ENCODE results near the gene KRT15.
"Not testable (repeated sequence)": the region's sequence is repeated elsewhere in the genome, so short reads cannot be mapped to it uniquely, and the experiment has no call there.

The KRT15 gene

GRCh38 chr17:41542786-41543185 is 24.1 kb upstream of the KRT15 start:
- not testable (repeated sequence) for DNase-seq

GRCh38 chr17:41542357-41542756 is 23.7 kb upstream of the KRT15 start:
- no peak for DNase-seq

- DNase-seq: no peak
Observed at GRCh38 chr17:41540921-41541625, 22.4 kb upstream of the KRT15 start.

GRCh38 chr17:41539979-41540701 is 21.4 kb upstream of the KRT15 start:
- DNase-seq: no peak

GRCh38 chr17:41539071-41539492 is 20.4 kb upstream of the KRT15 start:
- no peak for DNase-seq

GRCh38 chr17:41538565-41538991 is 19.9 kb upstream of the KRT15 start:
- no peak for DNase-seq

GRCh38 chr17:41537990-41538389 is 19.3 kb upstream of the KRT15 start:
- DNase-seq: no peak

GRCh38 chr17:41537614-41537954 is 18.9 kb upstream of the KRT15 start:
- DNase-seq: no peak

GRCh38 chr17:41536741-41537613 is 18.3 kb upstream of the KRT15 start:
- DNase-seq: no peak

- no peak for DNase-seq
Observed at GRCh38 chr17:41535764-41536481, 17.2 kb upstream of the KRT15 start.

GRCh38 chr17:41534899-41535546 is 16.3 kb upstream of the KRT15 start:
- no peak for DNase-seq

- DNase-seq: no peak
Observed at GRCh38 chr17:41533613-41534012, 14.9 kb upstream of the KRT15 start.

- no peak for DNase-seq
Observed at GRCh38 chr17:41532947-41533570, 14.4 kb upstream of the KRT15 start.

- no peak for DNase-seq
Observed at GRCh38 chr17:41531993-41532392, 13.3 kb upstream of the KRT15 start.

- DNase-seq: no peak
Observed at GRCh38 chr17:41530062-41531048, 11.7 kb upstream of the KRT15 start.

GRCh38 chr17:41529491-41529915 is 10.8 kb upstream of the KRT15 start:
- DNase-seq: no peak

GRCh38 chr17:41528959-41529353 is 10.3 kb upstream of the KRT15 start:
- DNase-seq: no peak

- DNase-seq: no peak
Observed at GRCh38 chr17:41527063-41528023, 8.7 kb upstream of the KRT15 start.

- DNase-seq: no peak
Observed at GRCh38 chr17:41524261-41524660, 5.6 kb upstream of the KRT15 start.
